Naive thymus-derived CD4-positive, alpha-beta T cell (primary cell): ENCODE data around the gene PAX7. TPM values are rescaled to one million over a fixed set of nuclear protein-coding genes. Genes with fewer than 3 reads are reported as not detected.

Source experiments
- ATAC-seq: fragments of 150-1000 bp; cut with Tn5 transposase; 2 replicates; pipeline ENCODE4 v1.10.0; 2021; ENCODE audit warnings: mild to moderate bottlenecking, moderate library complexity
- CTCF ChIA-PET: fragments of 350-600 bp; sonication (Branson Sonifier 250); formaldehyde crosslinking; loops from one replicate; lab custom pipeline; 2021; ENCODE audit warnings: antibody characterized with exemption; lab: Charles Lee
- POLR2A ChIA-PET: fragments of 350-600 bp; sonication (Branson Sonifier 250); formaldehyde crosslinking; loops from one replicate; lab custom pipeline; 2021; ENCODE audit warnings: antibody characterized with exemption, inconsistent platforms; lab: Charles Lee
- DNase-seq, 9 donors: peaks; one replicate each; pipeline versions ENCODE4 v3.0.0 to v3.0.0-alpha.2; 2020 to 2022; ENCODE audit warnings: mixed read lengths in 1 of 9
- H3K27ac ChIP-seq: one replicate; pipeline ENCODE4 v1.7.0; 2013; ENCODE audit warnings: mild to moderate bottlenecking, low read depth, low read length, moderate library complexity
- H3K27me3 ChIP-seq, 2 donors: one replicate each; pipeline ENCODE4 v1.7.0; 2013; ENCODE audit warnings: low read length in 2 of 2, mild to moderate bottlenecking in 2 of 2, moderate library complexity in 2 of 2; ENCODE audit not compliant: control insufficient read depth in 2 of 2, insufficient read depth in 2 of 2
- H3K36me3 ChIP-seq, 3 experiments: 1 replicate in 2 of 3; 2 replicates in 1 of 3; pipeline ENCODE4 v1.7.0; 2013; ENCODE audit warnings: low read length in 3 of 3, mild to moderate bottlenecking in 3 of 3, moderate library complexity in 1 of 3; ENCODE audit not compliant: insufficient read depth in 3 of 3, control insufficient read depth in 2 of 3
- H3K4me1 ChIP-seq, 2 donors: one replicate each; pipeline ENCODE4 v1.7.0; 2013; ENCODE audit warnings: low read length in 2 of 2, mild to moderate bottlenecking in 2 of 2, moderate library complexity in 1 of 2; ENCODE audit not compliant: control insufficient read depth in 2 of 2, insufficient read depth in 2 of 2
- H3K4me3 ChIP-seq: 2 replicates; pipeline ENCODE4 v1.7.0; 2013; ENCODE audit warnings: mild to moderate bottlenecking, low read length
- H3K9me3 ChIP-seq, 3 experiments: 1 replicate in 2 of 3; 2 replicates in 1 of 3; pipeline ENCODE4 v1.7.0; 2013; ENCODE audit warnings: low read length in 3 of 3; ENCODE audit not compliant: control insufficient read depth in 2 of 3
- H3K27ac Mint-ChIP-seq, 9 donors: one replicate each; pipeline ENCODE4 v1.8.0; 2020 to 2022; ENCODE audit warnings: mixed read lengths in 9 of 9, mild to moderate bottlenecking in 8 of 9, moderate library complexity in 5 of 9, inconsistent platforms in 2 of 9
- H3K27me3 Mint-ChIP-seq, 5 donors: one replicate each; pipeline ENCODE4 v1.8.0; 2021 to 2022; ENCODE audit warnings: mixed read lengths in 5 of 5, mild to moderate bottlenecking in 1 of 5
- H3K36me3 Mint-ChIP-seq, 5 donors: one replicate each; pipeline ENCODE4 v1.8.0; 2020 to 2022; ENCODE audit warnings: mixed read lengths in 5 of 5, mild to moderate bottlenecking in 3 of 5, inconsistent platforms in 1 of 5
- H3K4me1 Mint-ChIP-seq, 7 donors: one replicate each; pipeline ENCODE4 v1.8.0; 2020 to 2022; ENCODE audit warnings: mixed read lengths in 7 of 7, mild to moderate bottlenecking in 3 of 7, inconsistent platforms in 1 of 7
- H3K4me3 Mint-ChIP-seq, 10 donors: one replicate each; pipeline ENCODE4 v1.8.0; 2020 to 2022; ENCODE audit warnings: mild to moderate bottlenecking in 10 of 10, mixed read lengths in 10 of 10, moderate library complexity in 6 of 10, inconsistent platforms in 2 of 10
- H3K9me3 Mint-ChIP-seq, 11 donors: one replicate each; pipeline ENCODE4 v1.8.0; 2020 to 2022; ENCODE audit warnings: mixed read lengths in 11 of 11, mild to moderate bottlenecking in 4 of 11, inconsistent platforms in 1 of 11, moderate library complexity in 1 of 11
- intact Hi-C, 2 donors: fragments of 100-400 bp; cut with micrococcal nuclease; formaldehyde crosslinking; loops; one replicate each; pipeline ENCODE4 v1.15.1; 2023
- polyA plus RNA-seq, 2 donors: library from polyadenylated mRNA; unstranded; fragments of 300-500 nt; fragmentation: Illumina TruSeq; gene quantifications; one replicate each; pipeline ENCODE4 v1.2.3, GENCODE V29; 2021
- total RNA-seq, 6 experiments: library from RNA in 5 of 6; stranded (reverse) in 5 of 6; gene quantifications; 1 replicate in 5 of 6; 2 replicates in 1 of 6; pipeline ENCODE4 v1.2.3 and lab custom pipeline; 2021 to 2026

Gene PAX7
- total and polyA plus RNA-seq, 7 experiments from 2014 or later = not detected

DNA sequence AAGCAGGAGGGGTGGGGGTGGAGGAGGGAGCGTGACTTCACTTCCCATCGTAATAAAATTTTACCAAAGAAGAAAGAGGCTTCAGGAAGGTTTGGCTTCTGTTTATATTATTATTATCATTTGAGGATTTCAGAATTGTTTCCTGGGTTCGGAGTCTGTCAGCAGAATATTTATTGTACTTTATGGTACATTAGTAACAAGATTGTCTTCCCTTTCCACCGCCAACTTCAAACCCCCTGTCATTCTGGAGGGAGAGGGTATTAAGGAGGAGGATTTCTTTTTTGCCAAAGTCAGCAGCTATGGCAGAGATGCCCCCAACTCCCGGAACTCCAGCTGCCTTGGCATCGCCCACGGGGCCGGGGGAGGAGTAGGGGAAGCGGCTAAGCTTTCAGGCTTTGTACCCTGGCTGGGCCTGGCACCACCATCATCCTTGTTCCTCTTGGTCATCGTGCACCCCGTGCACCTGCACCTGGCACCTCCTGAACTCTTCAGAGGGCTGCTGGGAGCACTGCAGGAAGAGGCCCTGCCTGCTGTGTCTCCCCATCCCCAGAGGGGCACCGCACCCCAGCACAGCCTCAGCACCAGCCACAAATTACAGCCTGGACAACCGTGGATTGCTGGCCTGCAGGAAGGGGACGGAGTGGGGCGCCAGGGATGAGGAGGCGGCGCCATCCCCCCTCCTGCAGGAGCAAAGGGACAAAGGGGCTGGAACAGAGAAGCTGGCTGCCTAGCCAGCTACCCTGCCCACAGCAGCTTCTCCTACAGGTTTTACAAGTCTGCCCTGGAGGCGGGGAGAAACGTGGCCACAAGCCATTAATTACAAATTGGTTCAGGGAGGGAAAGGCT is 24.0 kb upstream of the PAX7 start:
- H3K9me3 ChIP-seq = no peaks in the 10 kb centered on the region
- Mint-ChIP-seq H3K4me1 (no peaks in the 10 kb centered on the region), H3K36me3 (no peaks in the 10 kb centered on the region), H3K9me3 (peaks cover 0 to 3% (median 0%) of the 10 kb centered on the region in 11 donors), H3K4me3 (no peak overlapping the region), H3K27ac (no peak overlapping the region), H3K27me3 (peaks cover 1 to 17% (median 4%) of the 10 kb centered on the region in 5 donors)
- no peak overlapping the region for H3K4me3 ChIP-seq
- no peaks in the 10 kb centered on the region for H3K36me3 ChIP-seq
- no peak overlapping the region for H3K27ac ChIP-seq
- DNase-seq (no peak), ATAC-seq (no peak)
- ChIA-PET CTCF (interaction anchor here (0.6 kb wide), 1 partner anchor 74 kb away, joined by 3 read pairs; no protein-coding TSS in a partner anchor), POLR2A (no interaction called here)
- H3K4me1 ChIP-seq = no peaks in the 10 kb centered on the region
- no peaks in the 10 kb centered on the region for H3K27me3 ChIP-seq
- intact Hi-C loops = no loop called here

DNA sequence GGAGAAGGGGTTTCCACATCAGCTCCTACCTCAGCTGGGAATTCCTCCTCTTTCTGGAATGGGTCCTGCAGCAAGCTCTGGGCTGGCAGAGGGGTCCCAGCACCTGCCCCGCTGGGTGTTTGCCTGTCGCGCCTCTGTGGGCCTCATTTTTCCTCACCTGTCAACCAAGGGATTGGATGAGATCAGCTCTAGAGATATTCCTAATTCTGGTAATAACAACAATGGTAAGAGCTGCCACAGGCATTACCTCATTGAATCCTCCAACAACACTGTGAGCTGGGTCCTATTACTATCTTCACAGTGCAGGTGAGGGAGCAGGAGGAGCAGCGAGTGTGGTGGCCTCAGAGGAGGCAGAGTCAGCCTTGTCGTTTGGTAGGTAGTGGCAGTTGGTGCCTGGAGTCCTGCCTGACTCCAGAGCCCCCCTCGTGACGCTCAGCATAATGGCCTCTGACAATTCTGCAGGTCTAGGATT is 23.3 kb upstream of the PAX7 start:
- no peaks in the 10 kb centered on the region for H3K27me3 ChIP-seq
- CTCF ChIA-PET = no interaction called here
- intact Hi-C loops = no loop called here
- POLR2A ChIA-PET = no interaction called here
- no peak overlapping the region for H3K4me3 ChIP-seq
- no peak overlapping the region for H3K4me3 Mint-ChIP-seq
- no peak overlapping the region for H3K27ac Mint-ChIP-seq
- H3K4me1 Mint-ChIP-seq = no peaks in the 10 kb centered on the region
- DNase-seq (no peak), ATAC-seq (no peak)
- no peaks in the 10 kb centered on the region for H3K36me3 Mint-ChIP-seq
- H3K9me3 ChIP-seq = no peaks in the 10 kb centered on the region
- no peaks in the 10 kb centered on the region for H3K36me3 ChIP-seq
- no peak overlapping the region for H3K27ac ChIP-seq
- H3K27me3 Mint-ChIP-seq = peaks cover 3 to 22% (median 8%) of the 10 kb centered on the region in 5 donors
- peaks cover 0 to 3% (median 0%) of the 10 kb centered on the region in 11 donors for H3K9me3 Mint-ChIP-seq
- H3K4me1 ChIP-seq = no peaks in the 10 kb centered on the region

DNA sequence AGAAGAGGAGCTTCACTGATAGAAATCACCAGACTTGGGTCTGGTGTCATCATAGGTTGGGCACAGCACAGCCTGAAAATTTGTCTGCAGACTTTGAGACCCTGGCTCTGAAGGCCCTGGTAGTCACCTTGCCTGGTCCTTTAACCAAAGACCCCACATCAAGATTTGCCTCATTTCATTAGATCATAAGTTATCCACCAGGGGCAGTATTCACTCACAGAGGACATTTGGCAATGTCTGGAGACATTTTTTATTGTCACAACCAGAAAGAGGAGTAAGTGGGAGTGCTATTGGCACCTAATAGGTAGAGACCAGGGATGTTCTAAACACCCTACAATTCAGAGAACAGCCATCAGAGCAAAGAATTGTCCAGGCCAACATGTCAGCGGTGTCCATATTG is 22.1 kb upstream of the PAX7 start:
- Mint-ChIP-seq H3K27me3 (peaks cover 3 to 22% (median 8%) of the 10 kb centered on the region in 5 donors), H3K4me3 (no peak overlapping the region), H3K27ac (no peak overlapping the region), H3K36me3 (no peaks in the 10 kb centered on the region), H3K4me1 (no peaks in the 10 kb centered on the region), H3K9me3 (peaks cover 0 to 3% (median 0%) of the 10 kb centered on the region in 11 donors)
- no peak for DNase-seq
- Histone ChIP-seq H3K27me3 (no peaks in the 10 kb centered on the region), H3K9me3 (no peaks in the 10 kb centered on the region), H3K36me3 (no peaks in the 10 kb centered on the region), H3K4me1 (no peaks in the 10 kb centered on the region), H3K4me3 (no peak overlapping the region), H3K27ac (no peak overlapping the region)
- intact Hi-C loops = no loop called here
- no peak for ATAC-seq
- ChIA-PET POLR2A (no interaction called here), CTCF (no interaction called here)

DNA sequence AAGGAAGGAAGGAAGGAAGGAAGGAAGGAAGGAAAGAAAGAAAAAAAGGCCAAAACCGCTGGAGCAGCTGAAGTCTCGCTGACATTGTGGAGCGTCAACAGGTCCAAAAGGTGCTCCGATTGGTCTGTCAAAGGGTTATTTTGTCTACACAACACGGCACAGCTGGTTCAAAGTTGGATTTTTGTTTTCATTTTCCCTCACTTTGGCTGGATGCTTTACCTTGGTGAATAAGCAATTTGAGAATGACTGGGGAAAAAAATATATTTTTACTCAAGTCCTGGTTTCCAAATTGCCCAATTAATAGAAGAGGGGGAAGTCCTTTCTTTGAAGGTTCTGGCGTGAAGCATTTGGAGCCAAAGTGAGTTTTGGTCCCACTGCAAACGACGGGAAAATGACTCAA is 19.3 kb upstream of the PAX7 start:
- no peak overlapping the region for H3K27ac ChIP-seq
- no peaks in the 10 kb centered on the region for H3K27me3 ChIP-seq
- intact Hi-C loops = no loop called here
- Mint-ChIP-seq H3K4me1 (no peaks in the 10 kb centered on the region), H3K27me3 (peaks cover 3 to 18% (median 13%) of the 10 kb centered on the region in 5 donors), H3K4me3 (no peak overlapping the region), H3K9me3 (peaks cover 0 to 3% (median 0%) of the 10 kb centered on the region in 11 donors), H3K27ac (no peak overlapping the region), H3K36me3 (no peaks in the 10 kb centered on the region)
- CTCF ChIA-PET = no interaction called here
- DNase-seq = no peak
- H3K4me1 ChIP-seq = no peaks in the 10 kb centered on the region
- H3K36me3 ChIP-seq = no peaks in the 10 kb centered on the region
- ATAC-seq = no peak
- no peak overlapping the region for H3K4me3 ChIP-seq
- H3K9me3 ChIP-seq = no peaks in the 10 kb centered on the region
- POLR2A ChIA-PET = no interaction called here

DNA sequence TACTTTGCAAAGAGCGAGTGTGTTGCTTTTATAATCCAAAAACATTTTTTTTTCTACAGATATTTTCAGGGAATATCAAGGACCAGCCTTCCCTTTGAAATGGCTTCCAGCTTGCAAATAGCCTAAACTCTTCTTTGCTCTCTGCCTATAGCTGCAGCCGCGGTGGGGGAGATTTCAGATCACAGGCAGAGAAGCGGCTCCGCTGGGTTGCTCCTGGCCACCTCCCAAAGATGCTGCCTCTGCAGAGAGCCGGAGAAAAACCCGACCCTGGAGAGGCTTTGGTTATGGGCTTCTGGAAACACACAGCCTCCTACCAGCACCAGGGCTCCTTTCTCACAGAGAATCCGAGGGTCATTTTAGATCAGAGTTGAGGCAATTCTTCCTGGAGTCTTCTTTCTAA is 18.6 kb upstream of the PAX7 start:
- intact Hi-C loops = no loop called here
- no peak overlapping the region for H3K27ac ChIP-seq
- no peaks in the 10 kb centered on the region for H3K9me3 ChIP-seq
- Mint-ChIP-seq H3K4me1 (no peaks in the 10 kb centered on the region), H3K27ac (no peak overlapping the region), H3K27me3 (peaks cover 3 to 18% (median 16%) of the 10 kb centered on the region in 5 donors), H3K4me3 (no peak overlapping the region), H3K9me3 (peaks cover 0 to 3% (median 0%) of the 10 kb centered on the region in 11 donors), H3K36me3 (no peaks in the 10 kb centered on the region)
- CTCF ChIA-PET = interaction anchor here (2.2 kb wide), 1 partner anchor 69 kb away, joined by 7 read pairs; no protein-coding TSS in a partner anchor
- DNase-seq = no peak
- POLR2A ChIA-PET = no interaction called here
- no peak overlapping the region for H3K4me3 ChIP-seq
- no peaks in the 10 kb centered on the region for H3K36me3 ChIP-seq
- ATAC-seq = no peak
- no peaks in the 10 kb centered on the region for H3K27me3 ChIP-seq
- no peaks in the 10 kb centered on the region for H3K4me1 ChIP-seq

GRCh38 chr1:18614069-18614735 is 16.4 kb upstream of the PAX7 start:
- H3K36me3 ChIP-seq = no peaks in the 10 kb centered on the region
- ATAC-seq (no peak), DNase-seq (no peak)
- no peaks in the 10 kb centered on the region for H3K4me1 ChIP-seq
- no peak overlapping the region for H3K4me3 Mint-ChIP-seq
- POLR2A ChIA-PET = no interaction called here
- intact Hi-C loops = no loop called here
- H3K4me1 Mint-ChIP-seq = no peaks in the 10 kb centered on the region
- H3K27ac Mint-ChIP-seq = no peak overlapping the region
- CTCF ChIA-PET = interaction anchor here (2.2 kb wide), 1 partner anchor 67 kb away, joined by 7 read pairs; no protein-coding TSS in a partner anchor
- peaks cover 5 to 24% (median 18%) of the 10 kb centered on the region in 5 donors for H3K27me3 Mint-ChIP-seq
- H3K27me3 ChIP-seq = no peaks in the 10 kb centered on the region
- H3K36me3 Mint-ChIP-seq = no peaks in the 10 kb centered on the region
- H3K9me3 ChIP-seq = no peaks in the 10 kb centered on the region
- H3K4me3 ChIP-seq = no peak overlapping the region
- no peak overlapping the region for H3K27ac ChIP-seq
- H3K9me3 Mint-ChIP-seq = no peaks in the 10 kb centered on the region
